K562 (cell line): Measurements from ENCODE around the gene CBX1. TPM values are rescaled to one million over a fixed set of nuclear protein-coding genes. Genes with fewer than 3 reads are reported as not detected.

ENCODE experiments used
- ASH1L ChIP-seq: fragments of 450-650 bp; IDR thresholded peaks from 2 replicates; pipeline ENCODE4 v1.6.1; 2018; ENCODE audit warnings: borderline replicate concordance, mild to moderate bottlenecking, low read depth; ENCODE audit not compliant: partially characterized antibody
- CCAR2 ChIP-seq: fragments of 200-400 bp; formaldehyde crosslinking; IDR thresholded peaks from 2 replicates; pipeline ENCODE4 v1.6.1; 2017; ENCODE audit warnings: mild to moderate bottlenecking, low read depth, low read length
- KHSRP ChIP-seq: fragments of 450-650 bp; IDR thresholded peaks from 2 replicates; pipeline ENCODE4 v1.6.1; 2017
- KLF6 ChIP-seq: fragments of 250-450 bp; sonication (Bioruptor Pico); IDR thresholded peaks from 2 replicates; pipeline ENCODE4 v1.4.0; 2020; ENCODE audit warnings: mild to moderate bottlenecking, moderate library complexity, borderline replicate concordance
- NONO ChIP-seq, 2 experiments: fragments of 200-400 bp in 1 of 2; fragments of 450-650 bp in 1 of 2; formaldehyde crosslinking in 1 of 2; IDR thresholded peaks; 2 replicates each; pipeline ENCODE4 v1.6.1; 2017; ENCODE audit warnings: low read depth in 2 of 2, mild to moderate bottlenecking in 2 of 2, moderate library complexity in 2 of 2, low read length in 1 of 2
- OTX1 ChIP-seq: fragments of 450-650 bp; formaldehyde crosslinking; IDR thresholded peaks from 2 replicates; pipeline ENCODE4 v1.4.0; 2022; ENCODE audit warnings: mild to moderate bottlenecking
- POLR2A ChIP-seq: fragments of 450-650 bp; conservative IDR thresholded peaks from 2 replicates; pipeline ENCODE4 v1.6.1; 2016
- POLR3G ChIP-seq: IDR thresholded peaks from 2 replicates; pipeline ENCODE4 v1.6.1; 2011; ENCODE audit not compliant: insufficient read length, insufficient replicate concordance; ENCODE audit errors: extremely low read depth
- RAD21 ChIP-seq, 2 experiments: fragments of 250-450 bp in 1 of 2; fragments of 450-650 bp in 1 of 2; sonication (Bioruptor Pico) in 1 of 2; formaldehyde crosslinking in 1 of 2; IDR thresholded peaks in 1 of 2; conservative IDR thresholded peaks in 1 of 2; 2 replicates each; pipeline versions ENCODE4 v1.4.0 to v1.8.0; 2020 to 2022; ENCODE audit warnings: mild to moderate bottlenecking in 2 of 2, moderate library complexity in 1 of 2
- RFX5 ChIP-seq: IDR thresholded peaks from 2 replicates; pipeline ENCODE4 v1.6.1; 2011; ENCODE audit warnings: low read depth, mild to moderate bottlenecking, improper control_type of control experiment, low read length
- SMARCE1 ChIP-seq: fragments of 450-650 bp; IDR thresholded peaks from 2 replicates; pipeline ENCODE4 v1.7.1; 2016; ENCODE audit warnings: mild to moderate bottlenecking
- SPI1 ChIP-seq: IDR thresholded peaks from 2 replicates; pipeline ENCODE4 v1.6.1; 2011; ENCODE audit warnings: low read depth, low read length, control low read depth, borderline replicate concordance
- TFE3 ChIP-seq: fragments of 450-650 bp; formaldehyde crosslinking; IDR thresholded peaks from 2 replicates; pipeline ENCODE4 v1.4.0; 2020; ENCODE audit warnings: mild to moderate bottlenecking, mixed read lengths
- U2AF2 ChIP-seq: fragments of 200-400 bp; formaldehyde crosslinking; optimal IDR thresholded peaks from 2 replicates; pipeline ENCODE3; 2017; ENCODE audit warnings: low read depth, mild to moderate bottlenecking, low read length
- ZBTB9 ChIP-seq: fragments of 450-650 bp; formaldehyde crosslinking; IDR thresholded peaks from 2 replicates; pipeline ENCODE4 v1.4.0; 2020; ENCODE audit warnings: mild to moderate bottlenecking, moderate library complexity
- ZNF184 ChIP-seq: sonication (generic); formaldehyde crosslinking; IDR thresholded peaks from 2 replicates; pipeline ENCODE4 v1.5.0; 2020; ENCODE audit warnings: missing genetic modification reagents
- ZNF217 ChIP-seq: sonication (generic); formaldehyde crosslinking; IDR thresholded peaks from 2 replicates; pipeline ENCODE4 v1.8.0; 2022; ENCODE audit warnings: mild to moderate bottlenecking, missing genetic modification reagents
- ZNF224 ChIP-seq: sonication (generic); formaldehyde crosslinking; IDR thresholded peaks from 2 replicates; pipeline ENCODE4 v1.8.0; 2022; ENCODE audit warnings: mild to moderate bottlenecking, missing genetic modification reagents
- ZNF23 ChIP-seq: fragments of 250-450 bp; sonication (Bioruptor Pico); IDR thresholded peaks from 2 replicates; pipeline ENCODE4 v1.4.0; 2020; ENCODE audit warnings: mild to moderate bottlenecking
- ZNF239 ChIP-seq: fragments of 250-450 bp; sonication (Bioruptor Pico); IDR thresholded peaks from 2 replicates; pipeline ENCODE4 v1.4.0; 2020; ENCODE audit warnings: mild to moderate bottlenecking
- ZNF324 ChIP-seq: fragments of 250-450 bp; sonication (Bioruptor Pico); IDR thresholded peaks from 2 replicates; pipeline ENCODE4 v1.4.0; 2020; ENCODE audit warnings: mild to moderate bottlenecking
- ZNF384 ChIP-seq: IDR thresholded peaks from 2 replicates; pipeline ENCODE4 v1.6.1; 2012; ENCODE audit warnings: low read depth, low read length, improper control_type of control experiment
- ZNF41 ChIP-seq: fragments of 250-450 bp; sonication (Bioruptor Pico); conservative IDR thresholded peaks from 2 replicates; pipeline ENCODE4 v1.4.0; 2020; ENCODE audit warnings: mild to moderate bottlenecking
- polyA plus RNA-seq, 8 experiments: library from polyadenylated mRNA; depleted of rRNA in 4 of 8; stranded (reverse) in 5 of 8; unstranded in 3 of 8; fragments of >200 nt; fragmentation: Nextera tagmentation in 2 of 8; fragmentation: Illumina TruSeq in 1 of 8; extraction: Ambion mirVana in 2 of 8; extraction: Trizol in 1 of 8; gene quantifications; 2 replicates each; pipeline versions ENCODE4 v1.2.1 to v1.2.3, GENCODE V29; 2011 to 2014; ENCODE audit warnings: inconsistent platforms in 1 of 8, missing spikeins in 1 of 8
- total RNA-seq, 7 experiments: library from RNA; depleted of rRNA in 6 of 7; stranded (reverse); fragments of >200 nt in 6 of 7; fragmentation: Illumina TruSeq in 2 of 7; extraction: Trizol in 2 of 7; gene quantifications; 2 replicates each; pipeline versions ENCODE4 v1.2.1 to v1.2.3, GENCODE V29; 2011 to 2021; ENCODE audit warnings: low replicate concordance in 1 of 7
- TF ChIP-seq, protein P1 (sequence below), 3 experiments: fragments of 200-800 bp in 1 of 3; sonication (Bioruptor generic) in 1 of 3; sonication (generic) in 1 of 3; formaldehyde crosslinking in 1 of 3; IDR thresholded peaks; 2 replicates each; pipeline versions ENCODE4 v1.6.1 to v1.8.0; 2016 to 2022; ENCODE audit warnings: mild to moderate bottlenecking in 2 of 3, missing compliant biosample characterization in 2 of 3, missing genetic modification characterization in 2 of 3, missing genetic modification reagents in 1 of 3

CBX1 gene
- total and polyA plus RNA-seq, 9 of the 15 experiments (the other 6 are each of a cell fraction or from before 2014, with no cell fraction given), result 10.6 to 95.7 (median 52.7) TPM

- no peak; the same call in 1 of the 2 replicates for TF ChIP-seq SMARCE1
- TF ChIP-seq ZBTB9, result peak; percentile 89
- peak; percentile 44; the same call in 1 of the 2 replicates for TF ChIP-seq ZNF239
- TF ChIP-seq, protein P1, sequence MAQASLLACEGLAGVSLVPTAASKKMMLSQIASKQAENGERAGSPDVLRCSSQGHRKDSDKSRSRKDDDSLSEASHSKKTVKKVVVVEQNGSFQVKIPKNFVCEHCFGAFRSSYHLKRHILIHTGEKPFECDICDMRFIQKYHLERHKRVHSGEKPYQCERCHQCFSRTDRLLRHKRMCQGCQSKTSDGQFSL (CRISPR knock-in tag; IDR thresholded peaks at IDR 0.05), result no peak
- TF ChIP-seq, protein P1 (tag; IDR thresholded peaks at IDR 0.05), result no peak
- no peak for TF ChIP-seq POLR3G
- TF ChIP-seq OTX1 (CRISPR knock-in tag), result peak; percentile 87; the same call in 1 of the 2 replicates
- 0 out of 2 replicates have a peak, but pooled peaks have one; percentile 22 for TF ChIP-seq RFX5
- TF ChIP-seq U2AF2, result no peak
- peak; percentile 78; the same call in 1 of the 2 replicates for TF ChIP-seq ZNF41 (CRISPR knock-in tag)
- peak; percentile 77; the same call in 1 of the 2 replicates for TF ChIP-seq ZNF224 (CRISPR knock-in tag)
- no peak for TF ChIP-seq ZNF23
- peak; percentile 48; the same call in 1 of the 2 replicates for TF ChIP-seq ZNF324 (CRISPR knock-in tag)
- TF ChIP-seq POLR2A, result peak; percentile 95
- TF ChIP-seq SPI1, result peak; percentile 59; the same call in 1 of the 2 replicates
- TF ChIP-seq ZNF217 (CRISPR knock-in tag), result no peak
- TF ChIP-seq RAD21 (CRISPR knock-in tag; conservative IDR thresholded peaks at IDR 0.05 in 1 of 2, IDR thresholded peaks at IDR 0.05 in 1 of 2), result no peak
- TF ChIP-seq TFE3 (CRISPR knock-in tag), result no peak
- TF ChIP-seq KLF6 (CRISPR knock-in tag), result peak; percentile 87; the same call in 1 of the 2 replicates
- no peak for TF ChIP-seq ZNF184 (CRISPR knock-in tag)
- no peak for TF ChIP-seq CCAR2
- peak; percentile 95 for TF ChIP-seq ASH1L
- TF ChIP-seq NONO (IDR thresholded peaks at IDR 0.05; ENCODE audit: low read depth in 2 of 2, low read length in 1 of 2), result peak in 1 of 2 experiments; percentile 43; a peak in 1 of 4 replicates
- TF ChIP-seq ZNF384, result no peak
- no peak for TF ChIP-seq KHSRP
Measured at GRCh38 chr17:48047741-48048383, 53.4 kb downstream of the CBX1 start, which contains the start of gene NFE2L1 (continued).
